ENCODE results near the gene PTMS. TPM values are rescaled to one million over a fixed set of nuclear protein-coding genes. Genes with fewer than 3 reads are reported as not detected.

The PTMS gene
- total RNA-seq, 6 experiments from 2014 or later, result 113 to 484 (median 404) TPM

DNA sequence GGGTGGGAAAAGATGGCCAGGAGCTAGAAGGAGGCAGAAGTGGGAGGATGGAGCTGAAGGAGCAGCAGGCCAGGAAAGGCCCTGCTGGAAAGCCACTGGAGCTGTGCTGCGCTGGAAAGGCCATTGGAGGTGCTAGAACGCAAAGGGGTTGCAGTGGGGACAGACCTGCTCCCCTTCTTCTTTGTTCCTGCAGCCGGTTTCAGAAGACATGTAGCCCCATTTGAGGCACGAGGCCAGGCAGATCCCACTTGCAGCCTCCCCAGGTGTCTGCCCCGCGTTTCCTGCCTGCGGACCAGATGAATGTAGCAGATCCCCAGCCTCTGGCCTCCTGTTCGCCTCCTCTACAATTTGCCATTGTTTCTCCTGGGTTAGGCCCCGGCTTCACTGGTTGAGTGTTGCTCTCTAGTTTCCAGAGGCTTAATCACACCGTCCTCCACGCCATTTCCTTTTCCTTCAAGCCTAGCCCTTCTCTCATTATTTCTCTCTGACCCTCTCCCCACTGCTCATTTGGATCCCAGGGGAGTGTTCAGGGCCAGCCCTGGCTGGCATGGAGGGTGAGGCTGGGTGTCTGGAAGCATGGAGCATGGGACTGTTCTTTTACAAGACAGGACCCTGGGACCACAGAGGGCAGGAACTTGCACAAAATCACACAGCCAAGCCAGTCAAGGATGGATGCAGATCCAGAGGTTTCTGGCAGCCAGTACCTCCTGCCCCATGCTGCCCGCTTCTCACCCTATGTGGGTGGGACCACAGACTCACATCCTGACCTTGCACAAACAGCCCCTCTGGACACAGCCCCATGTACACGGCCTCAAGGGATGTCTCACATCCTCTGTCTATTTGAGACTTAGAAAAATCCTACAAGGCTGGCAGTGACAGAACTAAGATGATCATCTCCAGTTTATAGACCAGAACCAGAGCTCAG lies 53.2 kb downstream of the PTMS start:
- TF ChIP-seq, protein P1, sequence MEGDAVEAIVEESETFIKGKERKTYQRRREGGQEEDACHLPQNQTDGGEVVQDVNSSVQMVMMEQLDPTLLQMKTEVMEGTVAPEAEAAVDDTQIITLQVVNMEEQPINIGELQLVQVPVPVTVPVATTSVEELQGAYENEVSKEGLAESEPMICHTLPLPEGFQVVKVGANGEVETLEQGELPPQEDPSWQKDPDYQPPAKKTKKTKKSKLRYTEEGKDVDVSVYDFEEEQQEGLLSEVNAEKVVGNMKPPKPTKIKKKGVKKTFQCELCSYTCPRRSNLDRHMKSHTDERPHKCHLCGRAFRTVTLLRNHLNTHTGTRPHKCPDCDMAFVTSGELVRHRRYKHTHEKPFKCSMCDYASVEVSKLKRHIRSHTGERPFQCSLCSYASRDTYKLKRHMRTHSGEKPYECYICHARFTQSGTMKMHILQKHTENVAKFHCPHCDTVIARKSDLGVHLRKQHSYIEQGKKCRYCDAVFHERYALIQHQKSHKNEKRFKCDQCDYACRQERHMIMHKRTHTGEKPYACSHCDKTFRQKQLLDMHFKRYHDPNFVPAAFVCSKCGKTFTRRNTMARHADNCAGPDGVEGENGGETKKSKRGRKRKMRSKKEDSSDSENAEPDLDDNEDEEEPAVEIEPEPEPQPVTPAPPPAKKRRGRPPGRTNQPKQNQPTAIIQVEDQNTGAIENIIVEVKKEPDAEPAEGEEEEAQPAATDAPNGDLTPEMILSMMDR (IDR thresholded peaks at IDR 0.05), result no peak
- TF ChIP-seq POLR2A (IDR thresholded peaks at IDR 0.05), result no peak
- no peak for ATAC-seq
- Histone ChIP-seq H3K36me3 (no peaks in the 10 kb centered on the region), H3K27me3 (no peaks in the 10 kb centered on the region), H3K27ac (peak overlapping the region in 1 of 3 donors; percentile 5), H3K4me3 (no peak overlapping the region), H3K4me1 (peaks cover 0 to 5% (median 0%) of the 10 kb centered on the region in 4 donors), H3K9me3 (no peaks in the 10 kb centered on the region)
- 76% methylated on average over 7 of the region's 13 CpGs for WGBS (ENCODE audit: insufficient coverage, low coverage, low lambda C conversion rate, missing lambda C conversion rate)
- intact Hi-C loops (cut with DNase I), result no loop called here
- DNase-seq, result no peak

DNA sequence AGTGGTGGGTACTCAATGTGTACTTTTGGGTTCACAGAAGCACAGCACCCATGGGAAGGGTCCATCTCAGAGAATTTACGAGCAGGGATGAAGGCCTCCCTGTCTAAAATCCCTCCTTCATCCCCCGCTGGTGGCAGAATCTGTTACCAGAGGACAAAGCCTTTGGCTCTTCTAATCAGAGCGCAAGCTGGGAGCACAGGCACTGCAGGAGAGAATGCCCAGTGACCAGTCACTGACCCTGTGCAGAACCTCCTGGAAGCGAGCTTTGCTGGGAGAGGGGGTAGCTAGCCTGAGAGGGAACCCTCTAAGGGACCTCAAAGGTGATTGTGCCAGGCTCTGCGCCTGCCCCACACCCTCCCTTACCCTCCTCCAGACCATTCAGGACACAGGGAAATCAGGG lies 54.0 kb downstream of the PTMS start:
- no peak overlapping the region for H3K4me3 ChIP-seq
- no peaks in the 10 kb centered on the region for H3K27me3 ChIP-seq
- TF ChIP-seq, protein P1 (IDR thresholded peaks at IDR 0.05), result no peak
- TF ChIP-seq POLR2A (IDR thresholded peaks at IDR 0.05), result no peak
- H3K27ac ChIP-seq, result peak overlapping the region in 1 of 3 donors; percentile 5
- peaks cover 0 to 5% (median 0%) of the 10 kb centered on the region in 4 donors for H3K4me1 ChIP-seq
- WGBS (ENCODE audit: insufficient coverage, low coverage, low lambda C conversion rate, missing lambda C conversion rate), result 60% methylated on average over 1 of the region's 5 CpGs
- H3K9me3 ChIP-seq, result no peaks in the 10 kb centered on the region
- intact Hi-C loops (cut with DNase I), result no loop called here
- DNase-seq (no peak), ATAC-seq (peak in 1 of 4 donors; percentile 14)
- H3K36me3 ChIP-seq, result no peaks in the 10 kb centered on the region

Other genes starting within 250 kb of the PTMS start
- 1,000 to 10,000 TPM in 4 of 6 experiments, 100 to 1,000 TPM in 2; 788 to 3,247 (median 1,580) TPM for gene GAPDH, start 231.8 kb upstream of the PTMS start, total RNA-seq
- 1 to 10 TPM; 5.5 to 9.3 (median 7.4) TPM for gene IFFO1, start 210.3 kb upstream of the PTMS start, total RNA-seq
- 10 to 100 TPM; 12.6 to 20.1 (median 18.5) TPM for gene NOP2, start 198.1 kb upstream of the PTMS start, total RNA-seq
- gene CHD4, start 159.0 kb upstream of the PTMS start, total RNA-seq, result 100 to 1,000 TPM in 1 of 6 experiments, 10 to 100 TPM in 5; 66.7 to 102 (median 82.3) TPM
- gene LPAR5, start 130.4 kb upstream of the PTMS start, total RNA-seq, result 1 to 10 TPM in 1 of 6 experiments, under 1 TPM in 5; 0.31 to 1.5 (median 0.78) TPM
- gene ACRBP, start 118.9 kb upstream of the PTMS start, total RNA-seq, result 1 to 10 TPM in 4 of 6 experiments, under 1 TPM in 1, not detected in 1; 0.95 to 3.3 (median 1.7) TPM
- 10 to 100 TPM; 10.6 to 20.0 (median 17.0) TPM for gene ING4, start 103.2 kb upstream of the PTMS start, total RNA-seq
- gene ZNF384, start 77.0 kb upstream of the PTMS start, total RNA-seq, result 10 to 100 TPM; 11.9 to 22.3 (median 18.3) TPM
- gene PIANP, start 65.5 kb upstream of the PTMS start, total RNA-seq, result not detected
- 10 to 100 TPM; 26.7 to 49.5 (median 30.6) TPM for gene COPS7A, start 42.3 kb upstream of the PTMS start, total RNA-seq
- gene MLF2, start 13.2 kb upstream of the PTMS start, total RNA-seq, result 100 to 1,000 TPM; 104 to 185 (median 134) TPM
- 1 to 10 TPM in 4 of 6 experiments, under 1 TPM in 2; 0.18 to 2.3 (median 1.4) TPM for gene LAG3, start 6.2 kb downstream of the PTMS start, total RNA-seq
- 10 to 100 TPM; 10.0 to 41.6 (median 28.1) TPM for gene CD4, start 23.2 kb downstream of the PTMS start, total RNA-seq
- gene GPR162, start 55.5 kb downstream of the PTMS start, total RNA-seq, result 1 to 10 TPM in 4 of 6 experiments, under 1 TPM in 2; 0.37 to 3.1 (median 2.1) TPM
- 1 to 10 TPM in 5 of 6 experiments, under 1 TPM in 1; 0.98 to 2.1 (median 1.5) TPM for gene P3H3, start 62.0 kb downstream of the PTMS start, total RNA-seq
- gene GNB3, start 74.6 kb downstream of the PTMS start, total RNA-seq, result under 1 TPM in 4 of 6 experiments, not detected in 2; 0.17 to 0.51 (median 0.43) TPM
- 1 to 10 TPM in 4 of 6 experiments, under 1 TPM in 2; 0.62 to 1.7 (median 1.3) TPM for gene CDCA3, start 84.9 kb downstream of the PTMS start, total RNA-seq
- 10 to 100 TPM; 38.2 to 59.5 (median 42.6) TPM for gene USP5, start 85.8 kb downstream of the PTMS start, total RNA-seq
- 100 to 1,000 TPM; 265 to 400 (median 331) TPM for gene TPI1, start 101.2 kb downstream of the PTMS start, total RNA-seq
- 1 to 10 TPM; 1.7 to 5.3 (median 3.6) TPM for gene SPSB2, start 106.9 kb downstream of the PTMS start, total RNA-seq
- 1 to 10 TPM in 5 of 6 experiments, under 1 TPM in 1; 0.93 to 4.3 (median 2.6) TPM for gene LRRC23, start 138.5 kb downstream of the PTMS start, total RNA-seq
- 1 to 10 TPM; 1.1 to 9.3 (median 2.0) TPM for gene ENO2, start 148.2 kb downstream of the PTMS start, total RNA-seq
- gene ATN1, start 161.6 kb downstream of the PTMS start, total RNA-seq, result 10 to 100 TPM in 5 of 6 experiments, 1 to 10 TPM in 1; 9.2 to 24.1 (median 16.8) TPM
- not detected for gene RNU7-1, start 177.5 kb downstream of the PTMS start, total RNA-seq
- gene C12orf57, start 177.7 kb downstream of the PTMS start, total RNA-seq, result 100 to 1,000 TPM in 2 of 6 experiments, 10 to 100 TPM in 4; 47.6 to 189 (median 70.5) TPM
- gene PTPN6, start 185.0 kb downstream of the PTMS start, total RNA-seq, result 10 to 100 TPM; 12.1 to 30.6 (median 19.4) TPM
- gene PHB2, start 204.3 kb downstream of the PTMS start, total RNA-seq, result 100 to 1,000 TPM in 4 of 6 experiments, 10 to 100 TPM in 2; 95.5 to 215 (median 122) TPM
- gene EMG1, start 204.6 kb downstream of the PTMS start, total RNA-seq, result 10 to 100 TPM; 13.2 to 28.1 (median 18.9) TPM